Neuronal stem cell (in vitro differentiated cells): ENCODE data around the gene GRIK4.

Experiments
- DNase-seq: peaks from one replicate; pipeline ENCODE4 v3.0.0-alpha.2; 2013; ENCODE audit warnings: low spot score
- H2AFZ ChIP-seq: one replicate; pipeline ENCODE4 v1.6.1; 2013; ENCODE audit warnings: mild to moderate bottlenecking, low read length, inconsistent platforms
- H2AK5ac ChIP-seq: 2 replicates; pipeline ENCODE4 v1.6.1; 2013; ENCODE audit warnings: low read depth, mild to moderate bottlenecking, inconsistent platforms, low read length, moderate library complexity, mixed read lengths
- H2BK120ac ChIP-seq: 2 replicates; pipeline ENCODE4 v1.6.1; 2013; ENCODE audit warnings: low read depth, mild to moderate bottlenecking, inconsistent platforms, low read length, moderate library complexity, mixed read lengths
- H2BK12ac ChIP-seq: one replicate; pipeline ENCODE4 v1.6.1; 2013; ENCODE audit warnings: low read length, inconsistent platforms
- H2BK15ac ChIP-seq: 2 replicates; pipeline ENCODE4 v1.6.1; 2013; ENCODE audit warnings: mild to moderate bottlenecking, low read length, inconsistent platforms, mixed read lengths
- H2BK5ac ChIP-seq: one replicate; pipeline ENCODE4 v1.6.1; 2013; ENCODE audit warnings: inconsistent platforms, mild to moderate bottlenecking, low read length, moderate library complexity
- H3K14ac ChIP-seq: one replicate; pipeline ENCODE4 v1.6.1; 2013; ENCODE audit warnings: low read length, inconsistent platforms
- H3K18ac ChIP-seq: 2 replicates; pipeline ENCODE4 v1.6.1; 2013; ENCODE audit warnings: low read length, inconsistent platforms
- H3K23ac ChIP-seq: 2 replicates; pipeline ENCODE4 v1.6.1; 2013; ENCODE audit warnings: low read depth, mild to moderate bottlenecking, mixed read lengths, low read length, inconsistent platforms; ENCODE audit not compliant: poor library complexity
- H3K27ac ChIP-seq: replicated peaks from 3 replicates; pipeline ENCODE4 v1.5.1; 2013; ENCODE audit warnings: low read length, inconsistent platforms
- H3K27me3 ChIP-seq, 3 experiments: 2 replicates each; pipeline ENCODE4 v1.6.1; 2013; ENCODE audit warnings: low read length in 3 of 3, mild to moderate bottlenecking in 2 of 3, inconsistent platforms in 1 of 3, low read depth in 1 of 3, mixed read lengths in 1 of 3, moderate library complexity in 1 of 3; ENCODE audit not compliant: control insufficient read depth in 3 of 3, insufficient read depth in 3 of 3
- H3K36me3 ChIP-seq, 2 donors: replicated peaks in 1 of 2; 2 replicates each; pipeline ENCODE4 v1.6.1; 2013; ENCODE audit warnings: low read length in 2 of 2; ENCODE audit not compliant: control insufficient read depth in 2 of 2, insufficient read depth in 2 of 2
- H3K4ac ChIP-seq: 2 replicates; pipeline ENCODE4 v1.6.1; 2013; ENCODE audit warnings: inconsistent platforms, mild to moderate bottlenecking, low read length, moderate library complexity
- H3K4me1 ChIP-seq, 2 donors: 1 replicate in 1 of 2; 2 replicates in 1 of 2; pipeline ENCODE4 v1.6.1; 2013; ENCODE audit warnings: low read length in 2 of 2, low read depth in 1 of 2; ENCODE audit not compliant: control insufficient read depth in 2 of 2, insufficient read depth in 1 of 2
- H3K4me2 ChIP-seq: one replicate; pipeline ENCODE4 v1.6.1; 2013; ENCODE audit warnings: mild to moderate bottlenecking, low read length, inconsistent platforms; ENCODE audit not compliant: insufficient read depth, poor library complexity, severe bottlenecking
- H3K4me3 ChIP-seq, 2 donors: 2 replicates each; pipeline ENCODE4 v1.5.1; 2013; ENCODE audit warnings: low read length in 2 of 2, mild to moderate bottlenecking in 2 of 2, inconsistent platforms in 1 of 2, moderate library complexity in 1 of 2
- H3K79me1 ChIP-seq: one replicate; pipeline ENCODE4 v1.6.1; 2013; ENCODE audit warnings: low read depth, mild to moderate bottlenecking, inconsistent platforms, low read length, moderate library complexity
- H3K9ac ChIP-seq: one replicate; pipeline ENCODE4 v1.6.1; 2013; ENCODE audit warnings: mild to moderate bottlenecking, low read depth, low read length, inconsistent platforms; ENCODE audit not compliant: poor library complexity
- H3K9me3 ChIP-seq, 2 donors: replicated peaks in 1 of 2; 2 replicates each; pipeline versions ENCODE3 to v1.6.1; 2013; ENCODE audit warnings: low read length in 2 of 2, mild to moderate bottlenecking in 2 of 2, inconsistent platforms in 1 of 2, low read depth in 1 of 2, mixed read lengths in 1 of 2, moderate library complexity in 1 of 2; ENCODE audit not compliant: control insufficient read depth in 2 of 2, insufficient read depth in 1 of 2
- H4K8ac ChIP-seq: one replicate; pipeline ENCODE4 v1.6.1; 2013; ENCODE audit warnings: low read depth, mild to moderate bottlenecking, inconsistent platforms, low read length, moderate library complexity
- H4K91ac ChIP-seq: one replicate; pipeline ENCODE4 v1.6.1; 2013; ENCODE audit warnings: low read length, low read depth, mild to moderate bottlenecking, inconsistent platforms; ENCODE audit not compliant: poor library complexity
- WGBS, 2 donors: extraction: QIAGEN DNeasy Blood & Tissue Kit; methylation state at CpG; one replicate each; pipeline ENCODE4 v1.1.7; 2013; ENCODE audit warnings: missing lambda C conversion rate in 2 of 2, mixed read lengths in 1 of 2; ENCODE audit not compliant: insufficient read length in 2 of 2, insufficient replicate concordance in 1 of 2; ENCODE audit errors: extremely low coverage in 2 of 2; 5-methylcytosine and 5-hydroxymethylcytosine counted together

GRIK4 gene

DNA sequence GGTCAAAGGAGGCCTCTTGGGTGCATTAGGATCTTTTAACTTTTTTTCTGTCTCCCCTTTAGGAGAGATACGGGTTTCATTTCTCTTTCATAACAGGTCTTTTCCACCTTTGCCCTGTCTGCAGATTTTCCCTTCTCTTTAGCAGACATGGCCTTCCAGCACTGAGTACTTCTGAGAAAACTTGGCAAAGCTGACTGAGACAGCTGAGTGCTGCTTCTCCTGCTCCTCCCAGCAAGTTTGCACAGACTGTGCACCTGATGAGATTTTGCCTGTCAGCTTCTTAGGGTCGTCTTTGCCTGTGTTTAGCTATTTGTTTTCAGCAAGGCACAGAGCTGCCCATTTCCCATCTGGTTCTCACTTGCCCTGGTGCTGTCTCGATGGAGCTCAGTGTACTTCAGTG, 424.8 kb downstream of the GRIK4 start:
- no peak overlapping the region for H2AFZ ChIP-seq
- H2AK5ac ChIP-seq, result no peak overlapping the region
- H3K36me3 ChIP-seq, result no peaks in the 10 kb centered on the region
- no peak overlapping the region for H3K23ac ChIP-seq
- H3K4me1 ChIP-seq, result peaks cover 5 to 7% of the 10 kb centered on the region in 2 donors
- H3K27me3 ChIP-seq, result no peaks in the 10 kb centered on the region
- no peak overlapping the region for H4K91ac ChIP-seq
- no peaks in the 10 kb centered on the region for H3K79me1 ChIP-seq
- no peak overlapping the region for H3K9ac ChIP-seq
- H3K27ac ChIP-seq, result no peak overlapping the region
- no peak overlapping the region for H2BK120ac ChIP-seq
- H2BK15ac ChIP-seq, result no peak overlapping the region
- no CpG with 5 or more reads among the region's 3 CpGs for WGBS, 2 donors
- no peak overlapping the region for H2BK5ac ChIP-seq
- no peaks in the 10 kb centered on the region for H3K9me3 ChIP-seq
- no peak overlapping the region for H3K4me2 ChIP-seq
- DNase-seq, result no peak
- H3K18ac ChIP-seq, result no peak overlapping the region
- H3K4ac ChIP-seq, result no peak overlapping the region
- H3K4me3 ChIP-seq, result no peak overlapping the region
- no peak overlapping the region for H3K14ac ChIP-seq
- H2BK12ac ChIP-seq, result no peak overlapping the region
- no peak overlapping the region for H4K8ac ChIP-seq

DNA sequence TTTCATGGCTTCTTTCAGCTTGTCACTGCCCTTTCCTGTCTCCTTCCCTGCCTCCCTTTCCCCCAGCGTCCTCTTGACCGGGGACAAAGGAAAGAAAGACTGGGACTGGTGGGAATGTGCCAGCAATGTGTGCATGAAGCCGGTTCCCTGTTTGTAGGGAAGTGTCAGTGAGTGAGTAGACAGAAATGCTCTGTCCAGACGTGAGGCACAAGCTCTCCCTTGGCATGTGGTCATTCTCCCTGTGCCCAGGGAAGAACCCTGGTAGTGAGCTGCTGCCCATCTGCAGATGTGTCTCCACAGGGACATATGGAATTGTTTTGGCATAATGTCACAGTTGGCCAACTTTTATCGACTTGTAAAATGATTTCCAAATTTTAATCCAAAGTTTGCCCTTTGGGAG, 426.0 kb downstream of the GRIK4 start:
- H3K79me1 ChIP-seq, result no peaks in the 10 kb centered on the region
- no peaks in the 10 kb centered on the region for H3K36me3 ChIP-seq
- no peak overlapping the region for H3K18ac ChIP-seq
- no peaks in the 10 kb centered on the region for H3K27me3 ChIP-seq
- no peak overlapping the region for H3K14ac ChIP-seq
- no CpG with 5 or more reads among the region's 5 CpGs for WGBS, 2 donors
- no peak overlapping the region for H3K27ac ChIP-seq
- H2AFZ ChIP-seq, result no peak overlapping the region
- no peak for DNase-seq
- H3K4me1 ChIP-seq, result peaks cover 2 to 4% of the 10 kb centered on the region in 2 donors
- no peak overlapping the region for H3K4me3 ChIP-seq
- H2AK5ac ChIP-seq, result no peak overlapping the region
- no peaks in the 10 kb centered on the region for H3K9me3 ChIP-seq
- no peak overlapping the region for H2BK120ac ChIP-seq
- H4K8ac ChIP-seq, result no peak overlapping the region
- H3K4ac ChIP-seq, result no peak overlapping the region
- H3K23ac ChIP-seq, result no peak overlapping the region
- H2BK12ac ChIP-seq, result no peak overlapping the region
- no peak overlapping the region for H3K9ac ChIP-seq
- H2BK15ac ChIP-seq, result no peak overlapping the region
- H3K4me2 ChIP-seq, result no peak overlapping the region
- no peak overlapping the region for H4K91ac ChIP-seq
- no peak overlapping the region for H2BK5ac ChIP-seq

DNA sequence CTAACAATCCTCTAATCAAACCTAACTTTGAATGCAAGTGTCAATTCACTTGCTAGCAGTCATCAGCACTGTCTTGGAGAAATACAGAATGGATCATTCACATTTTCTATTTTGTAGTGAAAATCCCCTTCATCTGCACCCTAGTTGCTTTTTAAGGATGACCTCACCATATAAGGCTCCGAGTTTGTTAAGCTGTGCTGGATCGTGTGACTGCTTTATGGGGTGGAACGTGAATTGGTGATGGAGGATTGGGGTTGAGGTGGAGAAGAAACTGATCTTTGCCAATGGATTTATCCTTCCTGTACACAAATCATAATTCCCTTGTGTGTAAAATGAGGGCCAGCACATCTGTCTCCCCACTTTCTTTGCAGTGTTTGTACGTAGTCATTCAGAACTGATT, 426.7 kb downstream of the GRIK4 start:
- no peak overlapping the region for H2BK12ac ChIP-seq
- no peak overlapping the region for H4K91ac ChIP-seq
- H2AFZ ChIP-seq, result no peak overlapping the region
- no peak overlapping the region for H2BK15ac ChIP-seq
- H3K14ac ChIP-seq, result no peak overlapping the region
- no CpG with 5 or more reads among the region's 4 CpGs for WGBS, 2 donors
- H3K9ac ChIP-seq, result no peak overlapping the region
- peaks cover 0 to 2% of the 10 kb centered on the region in 2 donors for H3K4me1 ChIP-seq
- H3K4ac ChIP-seq, result no peak overlapping the region
- H3K4me3 ChIP-seq, result no peak overlapping the region
- no peaks in the 10 kb centered on the region for H3K9me3 ChIP-seq
- H3K27me3 ChIP-seq, result no peaks in the 10 kb centered on the region
- H2AK5ac ChIP-seq, result no peak overlapping the region
- no peak for DNase-seq
- H3K4me2 ChIP-seq, result no peak overlapping the region
- no peak overlapping the region for H3K27ac ChIP-seq
- no peaks in the 10 kb centered on the region for H3K79me1 ChIP-seq
- no peak overlapping the region for H3K18ac ChIP-seq
- no peak overlapping the region for H3K23ac ChIP-seq
- H2BK120ac ChIP-seq, result no peak overlapping the region
- no peaks in the 10 kb centered on the region for H3K36me3 ChIP-seq
- no peak overlapping the region for H2BK5ac ChIP-seq
- no peak overlapping the region for H4K8ac ChIP-seq

DNA sequence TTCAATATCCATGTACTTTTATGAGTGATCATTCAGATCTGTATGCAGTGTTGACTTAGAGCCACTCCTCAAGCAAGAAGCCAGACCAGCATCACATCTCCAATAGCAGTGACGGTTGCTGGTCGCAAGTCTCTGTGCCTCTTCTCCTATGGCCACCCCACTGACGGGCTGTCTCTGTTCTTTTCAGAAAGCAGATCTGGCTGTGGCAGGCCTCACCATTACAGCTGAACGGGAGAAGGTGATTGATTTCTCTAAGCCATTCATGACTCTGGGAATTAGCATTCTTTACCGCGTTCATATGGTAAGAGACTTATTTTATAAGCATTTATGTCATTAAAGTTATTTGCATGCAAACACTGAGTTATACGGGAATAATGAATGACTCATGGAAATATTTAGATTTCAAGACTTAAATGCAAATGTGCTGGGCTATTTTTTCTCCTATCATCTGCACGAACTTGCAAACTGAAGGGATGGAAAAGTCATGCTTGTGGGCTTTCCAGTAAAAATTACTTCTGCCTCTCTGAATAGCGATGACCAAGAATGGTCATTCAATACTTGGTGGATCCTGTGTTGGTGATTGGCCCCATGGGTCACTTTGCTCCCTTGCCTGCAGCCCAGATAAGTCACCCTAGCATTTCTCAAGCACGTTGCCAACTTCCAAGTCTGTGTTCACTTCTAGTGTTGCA, 428.8 kb downstream of the GRIK4 start:
- no peak overlapping the region for H3K27ac ChIP-seq
- H3K36me3 ChIP-seq, result no peaks in the 10 kb centered on the region
- no peak overlapping the region for H4K8ac ChIP-seq
- no peak overlapping the region for H4K91ac ChIP-seq
- peaks cover 6 to 10% of the 10 kb centered on the region in 2 donors for H3K9me3 ChIP-seq
- H3K18ac ChIP-seq, result no peak overlapping the region
- no peak overlapping the region for H3K9ac ChIP-seq
- H2AK5ac ChIP-seq, result no peak overlapping the region
- no peak overlapping the region for H2BK5ac ChIP-seq
- H3K14ac ChIP-seq, result no peak overlapping the region
- no peaks in the 10 kb centered on the region for H3K79me1 ChIP-seq
- no peak overlapping the region for H3K4me3 ChIP-seq
- no peaks in the 10 kb centered on the region for H3K27me3 ChIP-seq
- no peak overlapping the region for H2BK120ac ChIP-seq
- H2BK12ac ChIP-seq, result no peak overlapping the region
- no peak overlapping the region for H3K4me2 ChIP-seq
- no peak overlapping the region for H3K23ac ChIP-seq
- no peaks in the 10 kb centered on the region for H3K4me1 ChIP-seq
- WGBS, 2 donors, result no CpG with 5 or more reads among the region's 10 CpGs
- H3K4ac ChIP-seq, result no peak overlapping the region
- H2BK15ac ChIP-seq, result no peak overlapping the region
- no peak for DNase-seq
- H2AFZ ChIP-seq, result no peak overlapping the region
